Lower leg skin (tissue), 4 donors: ENCODE data around the gene PHLDA1. TPM values are rescaled to one million over a fixed set of nuclear protein-coding genes. Genes with fewer than 3 reads are reported as not detected.

Experiments
- DNase-seq, 2 donors: peaks; one replicate each; pipeline ENCODE4 v3.0.0-alpha.2; 2019; ENCODE audit warnings: low spot score in 2 of 2
- H3K4me3 ChIP-seq: fragments of 200-600 bp; sonication (generic); 2 replicates; pipeline ENCODE4 v1.5.1; 2017; ENCODE audit warnings: mild to moderate bottlenecking, low read depth; ENCODE audit not compliant: poor library complexity, severe bottlenecking
- CTCF ChIP-seq, 3 donors: fragments of 450-650 bp; IDR thresholded peaks; one replicate each; pipeline ENCODE4 v1.5.1; 2016; ENCODE audit warnings: antibody characterized with exemption in 3 of 3, mild to moderate bottlenecking in 3 of 3, moderate library complexity in 2 of 3
- POLR2A ChIP-seq, 2 donors: fragments of 450-650 bp; IDR thresholded peaks; one replicate each; pipeline ENCODE4 v1.6.1; 2016 to 2017; ENCODE audit warnings: antibody characterized with exemption in 2 of 2, mild to moderate bottlenecking in 1 of 2, moderate library complexity in 1 of 2
- WGBS, 2 donors: methylation state at CpG; one replicate each; pipeline ENCODE4 v1.1.5; 2018; 5-methylcytosine and 5-hydroxymethylcytosine counted together
- intact Hi-C: fragments of 100-400 bp; cut with DNase I; formaldehyde crosslinking; loops from one replicate; pipeline ENCODE4 v1.15.0; 2023; ENCODE audit warnings: low total_unique reads
- total RNA-seq, 4 donors: library from RNA; depleted of rRNA; stranded (reverse); fragments of >200 nt; gene quantifications; one replicate each; pipeline ENCODE4 v1.1.0, GENCODE V29; 2016

The PHLDA1 gene
- total RNA-seq, 4 donors from 2014 or later, result 11.1 to 39.9 (median 19.6) TPM

GRCh38 chr12:76043377-76043776 lies 11.8 kb upstream of the PHLDA1 start:
- TF ChIP-seq CTCF (IDR thresholded peaks at IDR 0.05) (no peak), POLR2A (IDR thresholded peaks at IDR 0.05) (no peak)
- WGBS, 2 donors, result 93 to 95% methylated on average over 4 of the region's 4 CpGs
- no peak for DNase-seq
- intact Hi-C loops, result no loop called here
- H3K4me3 ChIP-seq, result no peak overlapping the region

GRCh38 chr12:76042147-76042546 lies 10.6 kb upstream of the PHLDA1 start:
- H3K4me3 ChIP-seq, result no peak overlapping the region
- TF ChIP-seq POLR2A (IDR thresholded peaks at IDR 0.05) (no peak), CTCF (IDR thresholded peaks at IDR 0.05) (no peak)
- WGBS, 2 donors, result 75 to 78% methylated on average over 2 of the region's 2 CpGs
- DNase-seq, result no peak
- intact Hi-C loops, result no loop called here

GRCh38 chr12:76041406-76041805 lies 9.8 kb upstream of the PHLDA1 start:
- intact Hi-C loops, result no loop called here
- WGBS, 2 donors, result 93 to 95% methylated on average over 2 of the region's 2 CpGs
- DNase-seq, result no peak
- no peak for TF ChIP-seq CTCF (IDR thresholded peaks at IDR 0.05)
- no peak for TF ChIP-seq POLR2A (IDR thresholded peaks at IDR 0.05)
- no peak overlapping the region for H3K4me3 ChIP-seq

- H3K4me3 ChIP-seq, result no peak overlapping the region
- DNase-seq, result no peak
- intact Hi-C loops, result no loop called here
- WGBS, 2 donors, result 90 to 94% methylated on average over 4 of the region's 4 CpGs
- TF ChIP-seq CTCF (IDR thresholded peaks at IDR 0.05), result no peak
- no peak for TF ChIP-seq POLR2A (IDR thresholded peaks at IDR 0.05)
These were observed 8.9 kb upstream of the PHLDA1 start for GRCh38 chr12:76040461-76040860.

- WGBS, 2 donors, result 55 to 73% methylated on average over 2 of the region's 2 CpGs
These were observed 6.6 kb upstream of the PHLDA1 start for GRCh38 chr12:76038176-76038575.

More at GRCh38 chr12:76038176-76038575, 6.6 kb upstream of the PHLDA1 start:
- intact Hi-C loops, result loop anchor here (10.0 kb wide), 1 partner anchor 483 kb away; no protein-coding TSS in a partner anchor
- no peak for DNase-seq
- no peak for TF ChIP-seq POLR2A (IDR thresholded peaks at IDR 0.05)
- no peak for TF ChIP-seq CTCF (IDR thresholded peaks at IDR 0.05)
- no peak overlapping the region for H3K4me3 ChIP-seq
